Ureter (tissue), 1 donor: ENCODE results near the gene AUH. TPM values are rescaled to one million over a fixed set of nuclear protein-coding genes. Genes with fewer than 3 reads are reported as not detected.

Experiments
- DNase-seq: peaks from one replicate; pipeline ENCODE4 v3.0.0-alpha.2; 2020; ENCODE audit warnings: low spot score
- total RNA-seq: library from RNA; stranded (reverse); gene quantifications from one replicate; pipeline ENCODE4 v1.2.4, GENCODE V29; 2023
- donor health status: DM: yes; HTN: yes; CAD: no.

The AUH gene
- total RNA-seq, 1 donor from 2014 or later = 24.6 TPM

DNA sequence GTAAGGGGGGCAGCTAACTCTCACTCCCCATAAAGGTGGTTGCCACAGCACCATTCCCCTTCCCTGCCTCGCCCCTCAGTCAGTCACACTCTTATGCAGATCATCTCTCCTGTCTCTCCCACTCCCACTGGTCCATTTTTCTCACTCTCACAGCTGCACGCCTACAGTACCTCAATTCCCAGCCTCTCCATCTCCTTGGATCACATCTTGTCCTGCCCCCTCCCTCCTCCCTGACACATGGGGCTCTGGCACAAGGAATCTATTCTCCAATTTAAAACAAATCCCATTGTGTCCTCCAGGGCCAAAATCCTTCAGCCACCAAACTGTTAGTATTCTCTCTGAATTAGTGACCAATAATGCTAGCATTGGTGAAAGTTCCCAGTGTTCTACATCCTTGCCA lies 114.4 kb downstream of the AUH start:
- DNase-seq = no peak

DNA sequence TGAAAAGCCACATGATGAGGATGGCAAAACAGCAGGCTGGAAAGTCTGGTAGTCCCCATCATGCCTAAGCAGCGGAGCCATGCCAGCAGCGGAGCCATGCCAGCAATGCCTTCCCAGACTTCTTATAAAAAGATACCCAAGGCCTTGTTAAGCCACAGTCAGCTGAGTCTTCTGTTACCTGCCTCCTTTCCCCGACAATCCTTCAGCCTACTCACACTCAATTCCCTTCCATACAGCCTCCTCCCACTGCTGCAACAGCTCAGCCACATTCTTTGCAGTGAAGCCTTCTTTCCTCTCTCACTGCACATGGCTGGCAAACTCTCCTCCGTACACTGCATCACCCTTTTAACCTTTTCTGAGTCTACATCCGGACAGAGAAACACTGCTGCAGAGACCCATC lies 114.9 kb downstream of the AUH start:
- no peak for DNase-seq

DNA sequence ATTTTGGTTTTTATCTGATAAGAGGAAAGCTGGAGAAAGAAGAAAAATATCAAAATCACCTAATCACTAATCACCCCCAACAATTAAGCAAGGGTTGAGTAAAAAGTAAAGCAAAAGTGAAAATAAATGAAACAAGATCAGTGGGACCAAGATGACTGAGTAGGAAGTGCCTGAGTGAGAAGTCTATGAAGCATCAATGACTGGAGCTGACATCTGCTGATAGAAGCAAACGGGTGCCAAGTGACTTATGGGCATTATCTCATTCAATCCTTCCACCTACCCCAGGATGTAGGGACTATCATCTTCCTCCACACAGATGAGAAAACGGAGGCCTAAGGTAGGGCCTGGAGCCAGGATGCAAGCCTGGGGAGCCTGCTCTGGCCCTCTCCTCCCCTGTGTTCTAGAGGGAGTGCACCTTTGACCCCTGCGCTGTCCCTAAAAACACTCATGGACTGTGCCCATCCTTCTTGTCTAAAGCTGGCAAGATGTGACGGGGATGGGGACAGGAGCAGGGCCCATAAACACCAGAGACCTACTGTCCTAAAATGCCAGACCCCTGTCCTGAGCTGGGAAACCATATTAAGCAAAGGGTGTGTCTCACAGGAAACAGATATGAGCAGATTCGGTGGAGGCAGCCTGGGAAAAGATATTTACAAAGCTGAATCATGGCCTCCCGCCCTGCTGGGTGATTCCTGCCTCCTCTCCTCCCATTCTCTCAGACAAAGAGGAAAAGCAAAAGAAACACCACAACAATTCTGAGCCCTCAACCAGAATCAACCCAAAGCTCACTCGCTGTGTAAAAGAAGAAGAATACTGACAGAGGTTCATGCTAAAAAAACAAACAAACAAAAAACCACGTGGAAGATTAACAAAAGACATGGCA lies 116.0 kb downstream of the AUH start:
- DNase-seq = no peak

DNA sequence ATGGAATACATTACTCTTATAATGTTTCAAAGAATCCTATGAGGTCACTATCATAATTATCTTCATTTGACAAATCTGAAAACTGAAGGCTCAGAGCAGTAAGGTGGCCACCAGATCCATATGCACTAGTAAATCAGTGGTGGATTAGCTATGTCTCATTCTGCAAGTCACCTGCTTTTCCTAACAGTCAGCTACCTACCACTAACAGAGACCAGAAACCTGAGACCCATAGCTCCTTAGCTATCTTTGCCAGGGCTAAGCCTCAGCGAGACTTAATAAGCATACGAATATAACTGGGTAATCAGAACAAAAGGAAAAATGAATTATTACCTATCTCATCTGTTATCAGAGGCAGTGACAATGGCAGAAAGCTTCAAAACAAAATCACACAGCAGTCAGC lies 118.7 kb downstream of the AUH start:
- no peak for DNase-seq

DNA sequence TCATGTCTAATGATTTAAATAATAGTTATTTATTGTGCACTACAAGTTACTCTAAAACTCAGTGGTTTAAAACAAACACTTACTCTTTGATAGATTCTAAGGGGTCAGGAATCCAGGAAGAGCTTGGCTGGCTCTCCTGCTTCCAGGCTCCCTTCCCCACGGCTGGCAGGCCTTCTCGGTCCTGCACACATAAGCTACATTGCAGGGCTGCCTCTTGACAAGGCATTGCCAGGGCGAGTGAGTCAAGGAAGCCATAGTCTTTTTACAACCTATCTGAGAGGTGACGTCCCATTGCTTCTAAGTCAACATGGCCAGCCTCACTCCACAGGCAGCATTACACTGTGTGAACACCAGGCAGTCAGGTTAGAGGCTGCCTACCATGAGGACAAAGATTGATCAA lies 119.8 kb downstream of the AUH start:
- DNase-seq = no peak

DNA sequence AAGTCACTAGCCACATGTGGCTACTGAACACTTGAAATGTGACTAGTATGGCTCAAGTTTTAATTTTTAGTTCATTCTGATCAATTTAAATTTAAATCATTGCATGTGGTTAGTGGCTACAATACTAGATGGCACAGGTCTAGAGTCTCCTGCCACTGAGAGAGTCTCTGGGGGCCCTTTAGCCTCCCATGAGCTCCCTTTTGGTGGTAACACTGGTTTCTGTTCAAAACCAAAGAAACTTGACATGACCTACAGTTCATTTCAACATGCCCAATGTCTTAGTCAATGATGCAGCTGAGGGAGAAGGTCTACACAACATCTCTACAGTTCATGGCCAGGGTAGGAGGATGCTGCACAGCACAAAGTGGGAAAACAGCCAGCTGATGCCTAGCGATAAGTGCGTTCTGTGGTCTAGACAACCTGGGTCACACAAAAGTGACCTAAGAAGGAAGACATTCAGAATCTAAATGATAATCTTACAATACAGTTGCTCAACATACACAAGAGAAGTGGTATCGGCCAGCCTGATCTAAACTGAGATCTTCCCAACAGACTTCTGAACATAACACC lies 121.0 kb downstream of the AUH start:
- no peak for DNase-seq

DNA sequence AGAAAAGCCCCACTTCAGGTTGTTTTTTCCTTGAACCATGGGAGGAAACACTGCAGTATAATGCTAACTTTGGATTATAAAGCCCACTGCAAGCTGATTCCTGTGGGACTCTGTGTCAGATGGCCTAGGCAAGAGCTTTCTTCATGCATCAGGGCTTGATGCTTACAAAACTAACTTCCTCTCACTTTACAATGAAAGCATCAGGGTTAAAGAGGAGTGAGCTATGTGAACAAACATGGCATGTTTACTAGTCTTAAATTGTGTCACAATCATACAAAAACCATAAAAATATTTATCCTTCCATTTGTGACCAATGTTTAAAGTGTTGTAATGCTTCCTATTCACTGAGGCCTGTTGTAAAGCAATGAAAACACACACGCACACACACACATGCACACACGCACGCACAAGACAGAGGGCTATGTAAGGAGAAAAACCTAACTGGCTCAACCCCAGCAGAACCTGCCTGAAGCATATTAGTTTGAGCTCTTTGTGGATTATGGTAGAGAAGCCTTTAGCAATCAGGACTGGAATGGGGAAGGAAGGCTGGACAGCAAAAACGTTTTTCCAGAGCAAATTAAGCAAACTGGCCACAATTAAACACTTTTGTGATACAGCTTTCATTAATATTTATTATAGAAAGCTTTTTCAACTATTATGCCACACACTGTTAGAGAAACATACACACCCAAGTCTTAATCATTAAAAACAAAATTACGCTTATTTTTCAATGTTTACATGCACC lies 122.2 kb downstream of the AUH start:
- no peak for DNase-seq

DNA sequence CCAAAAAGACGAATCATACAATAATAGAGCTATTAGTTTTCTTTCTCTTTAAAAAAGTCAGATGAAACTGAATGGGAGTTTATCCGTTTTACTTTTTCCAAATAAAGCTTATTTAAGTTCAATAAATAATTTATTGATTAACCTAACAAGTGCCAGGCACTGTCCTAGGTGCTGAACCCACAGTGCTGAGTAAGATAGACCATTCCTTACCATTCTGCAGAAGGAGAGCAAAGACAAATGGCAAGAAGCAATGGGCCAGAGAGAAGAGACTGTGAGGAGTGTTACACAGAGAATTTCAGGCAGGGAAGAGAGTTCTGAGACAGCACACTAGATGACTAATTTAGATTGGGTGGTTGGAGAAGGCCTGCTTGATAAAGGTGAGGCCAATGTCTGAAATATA lies 127.2 kb downstream of the AUH start:
- no peak for DNase-seq

DNA sequence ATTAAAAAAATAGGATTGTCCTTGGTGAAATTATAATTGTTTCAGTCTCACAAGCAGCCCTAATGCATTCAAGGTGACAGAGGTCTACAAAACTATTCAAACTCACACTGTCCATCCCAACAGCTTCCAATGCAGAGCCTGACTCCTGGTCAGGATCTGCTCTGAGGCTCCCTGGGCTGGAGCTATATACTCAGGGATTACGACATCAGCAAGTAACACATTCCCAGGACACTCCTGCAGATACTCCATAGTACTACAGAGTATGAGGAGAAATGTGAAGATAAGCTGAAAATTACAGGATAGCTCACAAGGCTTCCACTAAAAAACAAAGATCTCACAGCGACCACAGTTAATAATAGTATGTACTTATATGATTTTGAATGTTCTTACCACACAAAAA lies 130.1 kb downstream of the AUH start:
- DNase-seq = no peak

DNA sequence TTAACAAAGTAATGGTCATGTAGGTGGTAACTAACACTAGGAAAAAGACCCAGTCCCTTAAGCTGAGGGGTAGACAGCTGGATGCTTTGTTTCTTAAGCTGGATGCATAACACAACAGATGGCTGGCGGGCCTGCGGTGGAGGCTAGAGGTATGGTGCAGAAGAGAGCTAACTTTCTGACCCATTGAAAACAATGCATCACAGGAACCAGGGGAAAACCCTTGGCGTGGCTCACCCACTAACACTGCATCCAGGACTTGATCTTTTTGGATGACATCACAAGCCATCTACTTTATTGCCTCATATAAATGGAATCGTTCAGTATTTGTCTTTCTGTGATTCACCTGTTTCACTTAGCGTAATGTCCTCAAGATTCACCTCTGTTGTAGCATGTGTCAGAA lies 138.7 kb downstream of the AUH start:
- no peak for DNase-seq

DNA sequence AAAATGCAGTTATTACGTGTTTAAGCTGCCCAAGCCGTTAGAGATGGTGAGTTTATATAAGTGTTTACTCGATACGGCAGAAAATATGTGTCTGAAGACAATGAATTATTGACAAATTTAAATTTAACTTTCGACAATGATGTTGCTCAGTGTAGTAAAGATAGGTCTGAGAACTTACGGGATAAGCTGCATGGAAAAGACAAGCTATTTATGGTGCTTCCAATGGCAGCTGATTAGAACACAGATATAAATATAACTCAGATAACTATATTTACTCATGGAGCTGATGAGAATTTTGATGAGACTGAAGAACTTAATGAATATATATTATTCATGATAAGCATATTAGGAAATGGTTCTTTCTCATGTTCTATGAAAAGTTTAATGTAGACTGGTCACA lies 139.3 kb downstream of the AUH start:
- DNase-seq = no peak

DNA sequence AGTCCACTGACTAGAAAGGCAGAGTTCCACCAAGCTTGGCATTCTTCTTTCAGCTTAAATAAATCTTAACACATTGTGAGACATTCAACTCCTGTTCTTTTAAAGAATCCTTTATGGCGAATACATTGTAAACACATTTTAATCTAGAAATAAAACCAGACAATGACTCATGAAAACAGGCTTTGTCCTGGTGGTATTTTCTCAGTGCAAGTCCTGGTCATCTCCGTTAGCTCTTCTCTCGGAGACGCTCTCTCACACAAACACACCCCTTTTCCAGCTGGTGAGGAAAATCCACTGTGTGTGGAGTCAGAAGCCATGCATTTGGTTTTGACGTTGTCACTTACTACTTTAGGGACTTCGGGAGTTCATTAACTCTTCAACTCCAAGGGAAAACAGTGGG lies 140.4 kb downstream of the AUH start:
- DNase-seq = no peak

DNA sequence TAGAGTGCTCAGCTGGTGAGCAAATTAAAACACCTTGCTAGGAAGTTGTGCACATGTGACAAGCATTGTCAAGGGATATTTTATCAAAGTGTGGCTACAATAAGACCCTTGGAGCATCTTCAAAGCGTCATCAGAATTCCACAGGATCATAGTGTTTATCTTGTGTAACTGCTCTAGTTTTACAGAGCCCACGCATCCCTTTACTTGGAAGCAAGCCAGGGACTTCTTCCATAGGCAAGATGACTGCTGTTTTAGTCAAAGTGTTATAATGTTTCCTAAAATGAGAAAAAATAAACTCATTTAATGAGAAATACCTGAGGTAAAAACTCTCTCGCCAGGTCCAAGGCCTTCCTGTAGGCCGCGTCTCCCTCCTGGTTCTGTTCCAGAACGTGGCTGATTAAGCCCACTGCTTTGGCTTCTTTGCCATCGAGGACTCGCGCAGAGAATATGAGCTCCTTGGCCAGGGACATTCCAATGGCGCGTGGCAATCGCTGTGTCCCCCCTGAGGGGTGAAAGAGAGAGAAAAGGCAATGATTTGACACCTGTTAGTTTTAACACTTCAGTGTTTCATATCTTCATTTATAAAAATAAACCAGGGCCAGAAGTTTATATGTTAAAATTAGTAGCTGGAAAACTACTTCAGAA lies 141.1 kb downstream of the AUH start:
- DNase-seq = no peak

DNA sequence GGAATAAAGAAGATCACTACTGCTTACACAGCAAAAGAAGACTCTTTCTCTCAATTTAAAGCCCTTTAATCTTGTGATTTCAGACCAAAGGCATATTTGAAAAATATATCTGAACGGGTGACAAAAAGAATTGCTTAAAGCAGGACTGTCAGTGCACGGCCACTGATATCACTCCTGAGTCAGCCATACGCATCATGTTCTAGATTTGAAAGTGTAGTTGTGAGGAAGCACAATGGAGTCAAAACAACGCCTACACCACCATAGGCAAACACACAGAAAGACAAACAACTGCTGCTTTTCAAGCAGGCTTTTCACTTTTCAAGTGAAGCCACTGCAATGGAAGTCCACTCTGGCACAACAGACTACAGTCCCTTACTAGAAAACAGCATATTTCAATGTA lies 141.7 kb downstream of the AUH start:
- no peak for DNase-seq

DNA sequence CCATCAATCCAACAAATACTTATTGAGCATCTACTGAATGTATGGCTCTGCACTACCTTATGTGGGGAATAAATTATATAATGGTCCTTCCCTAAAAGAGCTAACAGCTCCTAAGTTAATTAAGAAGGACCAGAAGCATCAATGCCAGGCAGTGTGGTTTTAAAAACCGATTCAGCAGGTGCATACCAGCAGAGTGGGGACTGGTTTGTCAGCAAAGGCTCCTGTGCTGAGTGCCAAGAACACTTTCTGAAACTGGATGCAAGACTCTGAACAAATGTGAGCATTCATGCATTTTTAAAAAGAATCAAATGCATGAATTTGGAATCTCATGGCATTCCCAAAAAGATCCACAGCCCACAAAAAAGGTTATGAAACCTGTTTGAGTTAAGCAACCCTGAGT lies 142.2 kb downstream of the AUH start:
- no peak for DNase-seq

DNA sequence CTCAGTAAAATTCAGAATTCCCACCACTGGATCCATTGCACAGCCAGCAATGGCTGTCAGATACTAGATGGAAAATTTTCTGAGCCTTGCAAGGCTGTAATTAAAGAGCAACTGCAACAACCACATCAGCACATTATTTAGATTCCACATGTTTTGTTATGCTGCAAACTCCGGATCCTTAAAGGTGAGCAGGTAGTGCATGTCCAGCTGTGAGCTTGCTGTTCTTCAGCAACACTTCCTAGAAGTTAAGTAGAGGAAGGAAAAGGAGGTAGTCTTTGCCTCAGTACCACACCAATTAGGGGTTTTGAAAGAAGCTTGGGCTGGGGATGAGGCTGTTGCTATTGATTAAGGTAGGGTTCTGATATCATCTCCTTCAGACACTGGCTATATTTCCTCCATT lies 144.3 kb downstream of the AUH start:
- DNase-seq = no peak

DNA sequence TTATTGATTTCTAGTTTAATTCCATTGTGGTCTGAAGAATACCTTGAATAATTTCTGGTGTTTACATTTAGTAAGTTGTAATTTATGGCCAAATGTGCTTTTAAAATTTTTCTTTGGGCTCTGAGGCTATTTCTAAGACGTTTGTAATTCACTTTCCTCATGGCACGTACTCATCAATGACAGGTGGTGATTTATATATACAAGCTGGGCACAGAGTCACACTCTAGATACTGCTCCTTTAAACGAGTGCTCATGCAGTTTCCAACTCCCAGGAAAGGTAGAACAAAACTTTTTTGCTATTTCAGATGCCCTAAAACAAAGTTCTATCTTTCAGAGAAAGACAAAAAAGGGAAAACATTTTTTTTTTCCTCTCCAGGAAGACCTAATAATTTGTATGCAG lies 146.9 kb downstream of the AUH start:
- DNase-seq = no peak

DNA sequence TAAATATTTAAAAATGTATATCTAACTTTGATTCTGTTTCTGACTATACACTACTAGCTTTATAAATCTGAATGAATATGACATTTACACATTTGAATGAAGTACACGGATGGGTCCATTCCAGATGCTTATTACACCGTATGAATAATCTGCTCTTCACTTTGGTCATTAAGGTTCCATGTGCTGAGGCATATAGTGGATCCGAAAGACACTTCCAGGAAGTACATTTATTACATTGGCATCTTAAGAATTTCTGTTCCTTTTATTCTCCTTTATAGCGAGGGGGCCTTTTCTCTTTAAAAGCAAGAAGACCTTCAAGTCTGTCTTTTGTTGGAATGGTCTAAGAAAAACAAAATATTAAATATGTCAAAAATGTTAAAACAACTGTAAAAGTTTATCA lies 147.6 kb downstream of the AUH start:
- DNase-seq = no peak

DNA sequence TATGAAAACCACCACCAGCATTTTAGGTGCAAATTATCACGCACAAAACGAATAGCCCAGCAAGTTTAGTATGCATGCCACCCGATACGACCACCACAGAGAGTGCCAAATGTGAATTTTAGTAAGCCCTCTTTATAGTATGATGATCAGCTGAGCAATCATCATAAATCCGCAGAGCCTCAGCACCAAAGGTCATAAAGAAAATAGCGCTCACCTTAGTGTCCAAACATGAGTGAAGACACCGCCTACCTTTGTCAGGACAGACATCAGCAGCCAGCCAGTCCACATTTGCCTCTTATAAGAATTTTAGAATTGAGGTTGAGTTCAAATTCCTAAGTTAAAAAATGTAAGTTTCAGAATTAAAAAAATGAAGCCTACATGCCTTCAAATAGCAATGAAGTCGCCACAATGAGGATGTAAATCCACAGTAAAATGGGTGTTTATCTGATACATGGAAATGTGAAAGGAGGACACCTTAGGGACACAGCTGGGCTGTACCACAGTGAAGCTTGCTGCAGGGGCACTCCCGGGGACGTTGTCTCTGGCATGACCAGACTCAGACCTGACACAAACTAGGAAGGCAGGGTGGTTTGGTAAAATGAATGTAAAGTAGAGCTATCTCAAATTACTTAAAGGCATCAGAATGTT lies 149.0 kb downstream of the AUH start:
- no peak for DNase-seq

DNA sequence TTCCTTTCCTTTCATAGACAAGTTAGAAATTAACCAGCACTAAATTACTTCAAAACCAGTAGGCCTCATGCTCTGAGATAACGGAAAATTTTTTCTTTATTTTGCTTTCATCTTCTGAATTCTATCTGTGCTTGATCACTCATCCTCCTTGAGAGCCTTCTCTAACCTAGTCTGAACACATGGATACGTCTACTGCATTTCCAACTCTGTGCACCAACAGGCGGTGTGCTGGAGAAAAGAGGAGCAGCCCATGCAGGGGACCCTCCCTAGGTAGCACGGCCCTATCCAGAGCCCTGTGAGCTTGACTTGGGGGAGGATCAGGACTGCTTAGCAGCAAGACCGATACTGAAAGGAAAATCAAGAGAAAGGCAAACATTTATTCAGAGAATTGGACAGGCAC lies 149.8 kb downstream of the AUH start:
- no peak for DNase-seq

DNA sequence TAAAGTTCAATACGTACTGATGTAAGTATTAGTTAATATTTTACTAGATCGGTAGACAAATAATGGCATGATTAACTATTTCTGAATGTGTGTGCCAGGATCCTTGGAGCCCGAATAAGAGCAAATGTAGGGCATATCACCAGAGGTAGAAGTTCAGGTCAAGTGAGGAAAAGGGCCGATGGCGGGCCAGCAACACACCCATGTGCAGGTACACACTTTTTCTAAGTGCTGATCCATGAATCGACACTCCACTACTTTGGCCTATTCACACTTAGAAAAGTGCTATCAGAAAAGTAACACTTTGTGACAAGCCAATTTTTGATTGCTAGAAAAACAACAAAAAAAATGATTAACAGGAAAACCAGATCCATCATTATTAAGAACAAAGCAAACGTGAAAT lies 150.3 kb downstream of the AUH start:
- no peak for DNase-seq

DNA sequence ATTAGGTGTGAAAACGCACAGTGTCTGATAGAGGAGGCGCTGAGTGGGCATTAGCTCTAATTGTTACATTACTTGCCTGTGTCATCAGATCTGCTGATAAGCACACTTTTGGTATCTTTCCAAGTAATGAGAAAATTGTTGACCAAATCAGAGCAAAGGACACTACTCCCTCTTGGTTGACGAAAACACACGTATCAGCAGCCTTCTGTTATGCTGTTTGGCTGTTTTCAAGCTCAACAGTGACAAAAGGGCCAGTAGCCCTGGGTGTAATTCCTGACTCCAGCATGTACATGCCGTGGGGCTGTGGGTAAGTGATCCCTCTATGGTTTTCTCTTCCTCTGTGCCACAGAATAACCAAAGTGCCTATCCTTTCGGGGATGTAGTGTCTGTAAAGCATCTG lies 151.4 kb downstream of the AUH start:
- DNase-seq = no peak
